Neural crest cell (in vitro differentiated cells): Measurements from ENCODE around the gene SNAPC4. TPM values are rescaled to one million over a fixed set of nuclear protein-coding genes. Genes with fewer than 3 reads are reported as not detected.
A peak's percentile ranks its signal among the peaks of the same experiment; 100 is the strongest.

Experiments
- DNase-seq: peaks from one replicate; pipeline ENCODE4 v3.0.0; 2021; ENCODE audit warnings: low read depth, mixed read lengths, low spot score
- H3K27ac Mint-ChIP-seq: one replicate; pipeline ENCODE4 v1.8.0; 2021; ENCODE audit warnings: mild to moderate bottlenecking, mixed read lengths; ENCODE audit not compliant: unreplicated experiment
- H3K27me3 Mint-ChIP-seq: 2 replicates; pipeline ENCODE4 v1.8.0; 2021; ENCODE audit warnings: low read depth, mild to moderate bottlenecking, mixed read lengths
- H3K36me3 Mint-ChIP-seq: 2 replicates; pipeline ENCODE4 v1.8.0; 2021; ENCODE audit warnings: low read depth, mild to moderate bottlenecking, mixed read lengths
- H3K4me1 Mint-ChIP-seq: 2 replicates; pipeline ENCODE4 v1.8.0; 2021; ENCODE audit warnings: mixed read lengths
- H3K4me3 Mint-ChIP-seq: one replicate; pipeline ENCODE4 v1.8.0; 2021; ENCODE audit warnings: mild to moderate bottlenecking, mixed read lengths
- H3K9me3 Mint-ChIP-seq: 2 replicates; pipeline ENCODE4 v1.8.0; 2021; ENCODE audit warnings: mixed read lengths
- total RNA-seq: library from RNA; stranded (reverse); gene quantifications from 2 replicates; pipeline ENCODE4 v1.2.1, GENCODE V29; 2021
- TF ChIP-seq, protein P1 (sequence below): fragments of 200-600 bp; sonication (generic); conservative IDR thresholded peaks from 2 replicates; pipeline ENCODE4 v1.5.0; 2021; ENCODE audit warnings: antibody characterized with exemption, mild to moderate bottlenecking

Gene SNAPC4
- total RNA-seq, 1 donor from 2014 or later = 19.0 TPM

DNA sequence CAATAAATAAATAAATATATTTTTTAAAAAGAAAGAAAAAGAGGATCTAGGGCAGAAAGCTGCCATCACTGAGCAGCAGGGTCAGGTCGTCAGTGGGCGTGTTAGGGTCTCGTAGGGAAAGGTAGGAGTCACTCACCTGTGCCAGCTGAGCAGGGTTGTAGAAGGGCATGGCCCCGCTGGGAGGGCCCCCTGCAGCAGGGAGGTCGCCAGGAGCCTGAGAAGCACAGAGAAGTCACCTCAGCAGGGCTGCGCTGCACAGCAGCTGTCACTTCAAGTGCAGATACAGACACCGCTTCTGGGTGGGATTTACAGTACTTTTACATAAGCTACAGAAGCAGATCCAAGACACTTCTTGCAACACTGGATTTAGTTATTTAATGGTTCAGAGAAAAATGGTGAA, 43.7 kb upstream of the SNAPC4 start:
- peaks cover 4% of the 10 kb centered on the region for H3K4me1 Mint-ChIP-seq
- H3K9me3 Mint-ChIP-seq = no peaks in the 10 kb centered on the region
- DNase-seq = no peak
- no peak overlapping the region for H3K4me3 Mint-ChIP-seq
- TF ChIP-seq, protein P1, sequence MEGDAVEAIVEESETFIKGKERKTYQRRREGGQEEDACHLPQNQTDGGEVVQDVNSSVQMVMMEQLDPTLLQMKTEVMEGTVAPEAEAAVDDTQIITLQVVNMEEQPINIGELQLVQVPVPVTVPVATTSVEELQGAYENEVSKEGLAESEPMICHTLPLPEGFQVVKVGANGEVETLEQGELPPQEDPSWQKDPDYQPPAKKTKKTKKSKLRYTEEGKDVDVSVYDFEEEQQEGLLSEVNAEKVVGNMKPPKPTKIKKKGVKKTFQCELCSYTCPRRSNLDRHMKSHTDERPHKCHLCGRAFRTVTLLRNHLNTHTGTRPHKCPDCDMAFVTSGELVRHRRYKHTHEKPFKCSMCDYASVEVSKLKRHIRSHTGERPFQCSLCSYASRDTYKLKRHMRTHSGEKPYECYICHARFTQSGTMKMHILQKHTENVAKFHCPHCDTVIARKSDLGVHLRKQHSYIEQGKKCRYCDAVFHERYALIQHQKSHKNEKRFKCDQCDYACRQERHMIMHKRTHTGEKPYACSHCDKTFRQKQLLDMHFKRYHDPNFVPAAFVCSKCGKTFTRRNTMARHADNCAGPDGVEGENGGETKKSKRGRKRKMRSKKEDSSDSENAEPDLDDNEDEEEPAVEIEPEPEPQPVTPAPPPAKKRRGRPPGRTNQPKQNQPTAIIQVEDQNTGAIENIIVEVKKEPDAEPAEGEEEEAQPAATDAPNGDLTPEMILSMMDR = no peak
- peaks cover 15% of the 10 kb centered on the region for H3K36me3 Mint-ChIP-seq
- H3K27ac Mint-ChIP-seq = no peak overlapping the region
- no peaks in the 10 kb centered on the region for H3K27me3 Mint-ChIP-seq

DNA sequence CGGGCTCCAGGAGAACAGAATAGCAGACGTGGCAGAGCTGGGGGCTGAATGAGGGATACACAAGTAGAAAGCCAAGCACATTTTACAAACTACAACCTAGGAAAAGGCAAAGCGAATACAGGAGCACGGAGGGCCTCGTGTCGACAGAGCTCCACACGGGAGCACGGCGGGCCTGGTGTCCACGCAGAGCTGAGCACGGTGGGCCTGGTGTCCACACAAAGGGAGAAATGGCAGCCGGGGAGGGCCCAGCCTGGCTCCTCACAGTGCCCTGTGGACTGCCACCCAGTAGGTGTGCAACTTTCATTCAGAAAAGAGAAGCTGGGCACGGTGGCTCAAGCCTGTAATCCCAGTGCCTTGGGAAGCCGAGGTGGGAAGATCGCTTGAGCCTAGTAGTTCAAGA, 43.1 kb upstream of the SNAPC4 start:
- Mint-ChIP-seq H3K9me3 (no peaks in the 10 kb centered on the region), H3K4me3 (no peak overlapping the region), H3K4me1 (peaks cover 9% of the 10 kb centered on the region), H3K36me3 (peaks cover 15% of the 10 kb centered on the region), H3K27me3 (no peaks in the 10 kb centered on the region), H3K27ac (no peak overlapping the region)
- no peak for DNase-seq
- TF ChIP-seq, protein P1 = no peak

DNA sequence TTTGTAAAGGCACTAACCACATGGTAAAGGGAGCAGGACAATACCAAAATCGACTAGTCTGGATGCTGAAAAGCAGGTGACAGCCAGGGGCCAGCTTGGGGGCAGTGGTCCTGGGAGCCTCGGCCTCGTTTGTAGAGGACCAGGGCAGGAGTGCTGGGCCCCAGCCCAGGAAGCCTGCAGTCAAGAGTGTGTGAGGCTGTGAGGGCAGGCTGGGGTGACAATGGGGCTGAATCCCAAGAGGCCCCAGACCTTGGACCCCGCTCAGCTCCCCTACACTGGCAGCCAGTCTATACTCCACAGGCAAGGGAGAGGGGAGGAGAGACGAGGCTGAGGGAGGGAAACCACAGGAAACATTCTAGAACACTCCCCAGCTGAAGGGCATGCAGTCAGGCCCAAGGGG, 42.3 kb upstream of the SNAPC4 start:
- DNase-seq = no peak
- TF ChIP-seq, protein P1 = no peak
- Mint-ChIP-seq H3K27ac (no peak overlapping the region), H3K4me3 (no peak overlapping the region), H3K9me3 (no peaks in the 10 kb centered on the region), H3K27me3 (no peaks in the 10 kb centered on the region), H3K36me3 (peaks cover 15% of the 10 kb centered on the region), H3K4me1 (peaks cover 17% of the 10 kb centered on the region)

DNA sequence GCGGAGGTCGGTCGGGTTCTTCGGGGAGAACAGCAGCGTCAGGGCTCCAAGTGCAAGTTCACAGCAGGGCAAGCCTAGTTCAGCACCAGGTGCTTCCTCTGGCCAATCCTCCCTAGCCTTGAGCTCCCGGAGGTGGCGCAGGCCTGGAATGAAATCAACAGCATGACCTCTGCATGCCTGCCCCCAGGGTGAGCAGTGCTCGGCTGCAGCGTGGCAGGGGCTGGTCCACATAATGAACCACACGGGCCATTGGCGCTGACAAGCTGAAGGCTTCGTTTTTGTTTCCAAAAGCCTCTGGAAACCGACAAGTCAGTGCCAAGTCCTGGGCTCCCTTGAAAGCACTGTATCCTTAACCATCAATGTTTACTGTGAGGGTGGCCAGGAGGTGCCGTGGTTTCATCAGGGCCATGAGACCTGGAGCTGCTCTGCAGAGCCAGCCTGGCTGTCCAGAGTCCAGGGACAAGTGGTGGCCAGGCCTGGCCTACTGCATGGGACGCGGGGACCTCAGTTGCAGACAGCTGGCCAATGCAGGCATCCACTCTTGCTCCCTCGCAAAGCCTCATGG, 41.8 kb upstream of the SNAPC4 start:
- H3K27ac Mint-ChIP-seq = peak overlapping the region; percentile 57
- H3K27me3 Mint-ChIP-seq = no peaks in the 10 kb centered on the region
- TF ChIP-seq, protein P1 = no peak
- DNase-seq = no peak
- H3K36me3 Mint-ChIP-seq = peaks cover 11% of the 10 kb centered on the region
- H3K4me3 Mint-ChIP-seq = peak overlapping the region; percentile 49
- peaks cover 22% of the 10 kb centered on the region for H3K4me1 Mint-ChIP-seq
- H3K9me3 Mint-ChIP-seq = no peaks in the 10 kb centered on the region

DNA sequence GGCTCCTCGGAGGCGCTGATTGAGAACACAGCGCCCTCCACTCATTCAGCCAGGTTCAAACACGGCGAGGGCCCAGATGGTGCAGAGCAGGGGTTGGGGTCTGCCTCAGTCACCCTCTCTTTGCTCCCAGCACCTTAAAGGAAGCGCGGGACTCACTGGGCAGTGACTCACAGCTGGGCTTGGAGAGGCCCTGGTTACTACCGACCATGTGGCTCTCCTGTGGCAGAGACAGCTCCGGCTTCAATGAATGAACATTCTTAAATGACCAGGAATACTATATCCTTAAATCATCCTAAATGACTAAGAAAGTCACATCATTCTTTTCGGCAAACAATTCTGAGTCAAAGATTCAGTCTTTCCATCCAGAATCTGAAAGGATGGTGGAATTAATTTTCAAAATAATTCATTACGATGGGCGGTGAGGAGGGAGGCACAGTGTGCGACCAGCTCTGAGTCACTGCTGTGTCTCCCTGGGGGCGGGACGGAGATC, 41.3 kb upstream of the SNAPC4 start:
- Mint-ChIP-seq H3K4me1 (peaks cover 26% of the 10 kb centered on the region), H3K36me3 (peaks cover 7% of the 10 kb centered on the region), H3K4me3 (peak overlapping the region; percentile 49), H3K9me3 (no peaks in the 10 kb centered on the region), H3K27me3 (no peaks in the 10 kb centered on the region), H3K27ac (peak overlapping the region; percentile 57)
- TF ChIP-seq, protein P1 = no peak
- no peak for DNase-seq
